ENCODE measurements around the gene CD200R1. TPM values are rescaled to one million over a fixed set of nuclear protein-coding genes. Genes with fewer than 3 reads are reported as not detected.

CD200R1 gene
- polyA plus RNA-seq (ENCODE audit: insufficient read length), result 0.53 TPM
- long read RNA-seq, donor 1, result 0 reads
- long read RNA-seq, donor 2, result 0 reads
- long read RNA-seq, donor 3, result 0 reads
- long read RNA-seq, donor 4, result 0 reads
- long read RNA-seq, donor 5, result 0 reads
- long read RNA-seq, donor 6, partial matches to known transcripts, result 0 of 1 reads
- long read RNA-seq, donor 6, other reads (novel, unspliced or antisense), result 0 of 1 reads
- long read RNA-seq, donor 7, partial matches to known transcripts, result 0 of 1 reads
- long read RNA-seq, donor 7, other reads (novel, unspliced or antisense), result 0 of 1 reads
- long read RNA-seq, donor 8, result 0 reads

- no peak for DNase-seq
Measured at GRCh38 chr3:112974894-112975293, at the start of gene CD200R1. CD200R1 (minus strand) TSS chr3:112975103; CDS start chr3:112974857, 246 bp downstream.

GRCh38 chr3:113021471-113021870, 46.6 kb upstream of the CD200R1 start:
- DNase-seq, result no peak

GRCh38 chr3:113019182-113020137, 44.6 kb upstream of the CD200R1 start:
- peak; percentile 93 for DNase-seq

GRCh38 chr3:113018536-113019181, 43.8 kb upstream of the CD200R1 start:
- peak; percentile 29 for DNase-seq

GRCh38 chr3:113013593-113013992, 38.7 kb upstream of the CD200R1 start:
- DNase-seq, result no peak

- DNase-seq, result no peak
Measured at GRCh38 chr3:113008117-113008516, 33.2 kb upstream of the CD200R1 start.

GRCh38 chr3:113006359-113007056, 31.6 kb upstream of the CD200R1 start:
- DNase-seq, result no peak

- DNase-seq, result no peak
Measured at GRCh38 chr3:113005611-113006010, 30.7 kb upstream of the CD200R1 start.

- DNase-seq, result no peak
Measured at GRCh38 chr3:113002679-113003078, 27.8 kb upstream of the CD200R1 start.

- DNase-seq, result no peak
Measured at GRCh38 chr3:113002037-113002436, 27.1 kb upstream of the CD200R1 start.

GRCh38 chr3:113000691-113001090, 25.8 kb upstream of the CD200R1 start:
- no peak for DNase-seq

GRCh38 chr3:112995800-112996199, 20.9 kb upstream of the CD200R1 start:
- DNase-seq, result no peak

GRCh38 chr3:112990672-112991602, 16.0 kb upstream of the CD200R1 start, which contains the start of gene GTPBP8:
GTPBP8 (plus strand) TSS chr3:112990984; CDS start chr3:112991000, 16 bp downstream.
- peak; percentile 93 for DNase-seq

- no peak for DNase-seq
Measured at GRCh38 chr3:112987710-112988334, 12.9 kb upstream of the CD200R1 start.

- peak; percentile 31 for DNase-seq
Measured at GRCh38 chr3:112984485-112984884, 9.6 kb upstream of the CD200R1 start.

GRCh38 chr3:112982710-112983109, 7.8 kb upstream of the CD200R1 start:
- no peak for DNase-seq

GRCh38 chr3:112980080-112980479, 5.2 kb upstream of the CD200R1 start:
- no peak for DNase-seq

- no peak for DNase-seq
Measured at GRCh38 chr3:112979244-112979832, 4.4 kb upstream of the CD200R1 start.

GRCh38 chr3:112976953-112977352, 2.0 kb upstream of the CD200R1 start:
- no peak for DNase-seq

GRCh38 chr3:112976001-112976400, 1.1 kb upstream of the CD200R1 start:
- DNase-seq, result no peak
